GM12891 (cell line): ENCODE data around the gene INIP.
"Not testable (repeated sequence)": the region's sequence is repeated elsewhere in the genome, so short reads cannot be mapped to it uniquely, and the experiment has no call there.

Experiments used
- DNase-seq: peaks from one replicate; pipeline ENCODE4 v3.0.0; 2011; ENCODE audit warnings: low spot score; ENCODE audit not compliant: insufficient read length
- FAIRE-seq: peaks from 2 replicates; lab custom pipeline; 2011; peaks lifted over from hg19 to GRCh38; lab: Jason Lieb, UNC
- PAX5 ChIP-seq: IDR thresholded peaks from 2 replicates; pipeline ENCODE4 v1.6.1; 2011; ENCODE audit warnings: low read length, moderate library complexity, mild to moderate bottlenecking; ENCODE audit not compliant: insufficient read depth, severe bottlenecking
- POLR2A ChIP-seq: IDR thresholded peaks from 2 replicates; pipeline ENCODE4 v1.6.1; 2011; ENCODE audit warnings: low read depth, low read length, control low read depth
- POLR2AphosphoS5 ChIP-seq: IDR thresholded peaks from 2 replicates; pipeline ENCODE4 v1.6.1; 2011; ENCODE audit warnings: low read depth, low read length, control low read depth
- POU2F2 ChIP-seq: IDR thresholded peaks from 2 replicates; pipeline ENCODE4 v1.6.1; 2011; ENCODE audit warnings: low read depth, mild to moderate bottlenecking, control low read depth, low read length, moderate library complexity
- SPI1 ChIP-seq: IDR thresholded peaks from 2 replicates; pipeline ENCODE4 v1.6.1; 2011; ENCODE audit warnings: low read depth, low read length, control low read depth
- TAF1 ChIP-seq: IDR thresholded peaks from 2 replicates; pipeline ENCODE4 v1.6.1; 2011; ENCODE audit warnings: low read depth, low read length, control low read depth

Gene INIP

GRCh38 chr9:112689161-112689740 lies 28.7 kb downstream of the INIP start:
- no peak for FAIRE-seq
- no peak for DNase-seq
- TF ChIP-seq TAF1: no peak
- TF ChIP-seq POLR2AphosphoS5: no peak
- no peak for TF ChIP-seq SPI1
- TF ChIP-seq POLR2A: no peak
- TF ChIP-seq POU2F2: no peak
- TF ChIP-seq PAX5: no peak

GRCh38 chr9:112680731-112681402 lies 37.0 kb downstream of the INIP start:
- TF ChIP-seq TAF1: no peak
- TF ChIP-seq PAX5: no peak
- TF ChIP-seq POLR2AphosphoS5: no peak
- no peak for TF ChIP-seq SPI1
- no peak for TF ChIP-seq POU2F2
- no peak for FAIRE-seq
- no peak for DNase-seq

- DNase-seq: no peak
- no peak for FAIRE-seq
These were observed 40.9 kb downstream of the INIP start for GRCh38 chr9:112677040-112677439.

GRCh38 chr9:112673221-112673620 lies 44.7 kb downstream of the INIP start:
- FAIRE-seq, DNase-seq: not testable (repeated sequence)

More at GRCh38 chr9:112677040-112677439, 40.9 kb downstream of the INIP start:
- no peak for TF ChIP-seq POLR2A
- no peak for TF ChIP-seq POU2F2
- no peak for TF ChIP-seq SPI1
- TF ChIP-seq PAX5: no peak
- TF ChIP-seq TAF1: no peak
- TF ChIP-seq POLR2AphosphoS5: no peak

- FAIRE-seq (no peak), DNase-seq (no peak)
- TF ChIP-seq SPI1 (no peak), TAF1 (no peak), PAX5 (no peak), POU2F2 (no peak), POLR2A (no peak), POLR2AphosphoS5 (no peak)
These were observed 46.8 kb downstream of the INIP start for GRCh38 chr9:112670991-112671625.

- no peak for FAIRE-seq
- TF ChIP-seq TAF1: no peak
- TF ChIP-seq PAX5: no peak
- TF ChIP-seq POU2F2: no peak
- TF ChIP-seq POLR2AphosphoS5: no peak
- TF ChIP-seq POLR2A: no peak
- TF ChIP-seq SPI1: no peak
- no peak for DNase-seq
These were observed 48.6 kb downstream of the INIP start for GRCh38 chr9:112669326-112669725.

- no peak for DNase-seq
- no peak for FAIRE-seq
- no peak for TF ChIP-seq POU2F2
- TF ChIP-seq POLR2AphosphoS5: no peak
- no peak for TF ChIP-seq SPI1
- TF ChIP-seq PAX5: no peak
- TF ChIP-seq TAF1: no peak
- no peak for TF ChIP-seq POLR2A
These were observed 52.6 kb downstream of the INIP start for GRCh38 chr9:112665347-112665746.

GRCh38 chr9:112664531-112664930 lies 53.4 kb downstream of the INIP start:
- DNase-seq: no peak
- TF ChIP-seq POU2F2 (no peak), PAX5 (no peak)
- FAIRE-seq: no peak

- FAIRE-seq (no peak), DNase-seq (no peak)
- TF ChIP-seq PAX5 (no peak), POLR2AphosphoS5 (no peak), POLR2A (no peak), POU2F2 (no peak), TAF1 (no peak), SPI1 (no peak)
These were observed 54.2 kb downstream of the INIP start for GRCh38 chr9:112663681-112664080.

- no peak for DNase-seq
- TF ChIP-seq POU2F2: no peak
- no peak for TF ChIP-seq TAF1
- no peak for TF ChIP-seq PAX5
- TF ChIP-seq SPI1: no peak
- TF ChIP-seq POLR2A: no peak
- FAIRE-seq: no peak
These were observed 58.0 kb downstream of the INIP start for GRCh38 chr9:112659906-112660305.

GRCh38 chr9:112655668-112656067 lies 62.2 kb downstream of the INIP start:
- TF ChIP-seq PAX5 (no peak), POLR2A (no peak), SPI1 (no peak), POLR2AphosphoS5 (no peak), TAF1 (no peak), POU2F2 (no peak)
- FAIRE-seq (no peak), DNase-seq (no peak)

GRCh38 chr9:112654282-112654681 lies 63.6 kb downstream of the INIP start:
- FAIRE-seq: no peak
- DNase-seq: no peak
- no peak for TF ChIP-seq PAX5
- TF ChIP-seq POU2F2: no peak
- TF ChIP-seq TAF1: no peak
- no peak for TF ChIP-seq POLR2AphosphoS5
- no peak for TF ChIP-seq POLR2A
- TF ChIP-seq SPI1: no peak
